SU-DHL-6 (cell line): ENCODE results near the gene RAC2.

Experiments used
- CTCF ChIP-seq: fragments of 200-600 bp; sonication (generic); IDR thresholded peaks from one replicate; pipeline ENCODE4 v1.5.1; 2017; ENCODE audit warnings: antibody characterized with exemption, mild to moderate bottlenecking, low read length, moderate library complexity; ENCODE audit not compliant: insufficient read depth, poor library complexity, severe bottlenecking
- EZH2phosphoT487 ChIP-seq: fragments of 200-600 bp; sonication (generic), shearing (Covaris generic); conservative IDR thresholded peaks from 2 replicates; pipeline ENCODE4 v1.6.1; 2018; ENCODE audit warnings: mild to moderate bottlenecking, antibody characterized with exemption, low read length, moderate library complexity, mixed read lengths

GRCh38 chr22:37184380-37184755 lies 59.7 kb downstream of the RAC2 start:
- no peak for TF ChIP-seq CTCF
- no peak for TF ChIP-seq EZH2phosphoT487
